GM12891 (cell line): ENCODE measurements around the gene UBAC1. TPM values are rescaled to one million over a fixed set of nuclear protein-coding genes. Genes with fewer than 3 reads are reported as not detected.

Experiments
- DNase-seq: peaks from one replicate; pipeline ENCODE4 v3.0.0; 2011; ENCODE audit warnings: low spot score; ENCODE audit not compliant: insufficient read length
- FAIRE-seq: peaks from 2 replicates; lab custom pipeline; 2011; peaks lifted over from hg19 to GRCh38; lab: Jason Lieb, UNC
- PAX5 ChIP-seq: IDR thresholded peaks from 2 replicates; pipeline ENCODE4 v1.6.1; 2011; ENCODE audit warnings: low read length, moderate library complexity, mild to moderate bottlenecking; ENCODE audit not compliant: insufficient read depth, severe bottlenecking
- POLR2A ChIP-seq: IDR thresholded peaks from 2 replicates; pipeline ENCODE4 v1.6.1; 2011; ENCODE audit warnings: low read depth, low read length, control low read depth
- POLR2AphosphoS5 ChIP-seq: IDR thresholded peaks from 2 replicates; pipeline ENCODE4 v1.6.1; 2011; ENCODE audit warnings: low read depth, low read length, control low read depth
- POU2F2 ChIP-seq: IDR thresholded peaks from 2 replicates; pipeline ENCODE4 v1.6.1; 2011; ENCODE audit warnings: low read depth, mild to moderate bottlenecking, control low read depth, low read length, moderate library complexity
- SPI1 ChIP-seq: IDR thresholded peaks from 2 replicates; pipeline ENCODE4 v1.6.1; 2011; ENCODE audit warnings: low read depth, low read length, control low read depth
- TAF1 ChIP-seq: IDR thresholded peaks from 2 replicates; pipeline ENCODE4 v1.6.1; 2011; ENCODE audit warnings: low read depth, low read length, control low read depth
- polyA plus RNA-seq: library from polyadenylated mRNA; unstranded; fragments of >200 nt; gene quantifications from one replicate; pipeline ENCODE4 v1.2.1, GENCODE V29; 2012; ENCODE audit warnings: low read depth, missing spikeins, inconsistent platforms; ENCODE audit not compliant: missing spikeins

Gene UBAC1, protein sequence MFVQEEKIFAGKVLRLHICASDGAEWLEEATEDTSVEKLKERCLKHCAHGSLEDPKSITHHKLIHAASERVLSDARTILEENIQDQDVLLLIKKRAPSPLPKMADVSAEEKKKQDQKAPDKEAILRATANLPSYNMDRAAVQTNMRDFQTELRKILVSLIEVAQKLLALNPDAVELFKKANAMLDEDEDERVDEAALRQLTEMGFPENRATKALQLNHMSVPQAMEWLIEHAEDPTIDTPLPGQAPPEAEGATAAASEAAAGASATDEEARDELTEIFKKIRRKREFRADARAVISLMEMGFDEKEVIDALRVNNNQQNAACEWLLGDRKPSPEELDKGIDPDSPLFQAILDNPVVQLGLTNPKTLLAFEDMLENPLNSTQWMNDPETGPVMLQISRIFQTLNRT
- 25.6 TPM for polyA plus RNA-seq

DNA sequence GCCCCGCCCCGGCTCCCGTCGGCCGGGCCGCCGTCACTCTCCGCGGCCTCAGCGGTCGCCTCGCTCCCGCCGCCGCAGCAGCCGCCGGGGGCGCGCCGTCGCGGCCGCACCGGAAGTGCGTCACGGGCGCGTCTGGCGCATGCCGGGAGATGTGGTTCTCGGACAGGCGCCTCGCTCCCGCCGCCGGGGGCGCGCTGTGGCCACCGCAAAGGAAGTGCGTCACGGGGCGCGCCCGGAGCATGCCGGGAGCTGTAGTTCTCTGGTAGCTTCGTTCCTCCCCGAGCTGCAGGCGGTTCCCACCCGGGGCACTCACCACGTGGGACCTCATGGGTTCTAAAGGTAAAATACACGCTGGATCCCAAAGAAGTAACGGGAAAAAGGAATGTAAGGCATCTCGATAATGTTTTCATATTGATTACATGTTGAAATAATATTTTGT, at the start of gene UBAC1:
Gene UBAC1 (minus strand): TSS at position 97 of the 439 bp plus-strand sequence. CDS start 211 bp downstream, outside the sequence.
- TF ChIP-seq POU2F2 (no peak), POLR2AphosphoS5 (no peak), PAX5 (peak; percentile 53), TAF1 (no peak), SPI1 (0 out of 2 replicates have a peak, but pooled peaks have one; percentile 8), POLR2A (no peak)
- FAIRE-seq (peak; percentile 93), DNase-seq (peak; percentile 100)

DNA sequence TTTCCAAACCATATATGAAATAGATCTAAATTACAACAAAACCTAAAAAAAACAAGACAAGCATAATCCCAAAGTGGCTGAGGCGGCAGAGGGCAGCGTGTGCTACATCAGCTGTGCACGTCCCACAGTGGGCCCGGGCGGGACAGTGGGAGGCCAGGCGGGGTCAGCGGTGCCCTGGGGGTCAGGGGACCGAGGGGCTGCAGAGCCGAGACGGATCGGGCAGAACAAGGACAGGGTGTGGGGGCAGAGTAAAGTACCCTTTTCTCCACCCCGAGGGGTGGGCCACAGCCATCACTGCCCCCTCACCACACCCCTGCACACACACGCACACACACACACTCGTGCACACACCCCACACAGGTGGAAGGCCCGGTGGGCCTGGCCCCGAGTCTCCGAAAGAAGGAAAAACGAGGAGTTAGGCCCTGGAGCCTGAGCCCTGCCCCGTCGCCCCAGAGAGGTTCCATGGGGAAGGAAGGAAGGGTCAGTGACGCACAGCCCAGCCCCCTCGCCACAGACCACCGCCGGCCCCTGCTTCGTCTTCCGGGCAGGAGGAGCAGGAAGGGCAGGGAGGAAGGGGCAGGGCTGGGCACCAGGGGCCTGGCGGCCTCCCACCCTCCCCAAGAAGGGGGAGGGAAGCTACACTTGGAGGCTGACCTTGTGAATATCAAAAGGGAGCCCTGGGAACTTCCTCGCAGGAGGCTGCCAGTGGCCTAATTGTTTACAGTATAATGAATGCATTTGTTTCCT, 49.6 kb upstream of the UBAC1 start:
- no peak for FAIRE-seq
- DNase-seq, result no peak
- TF ChIP-seq POLR2AphosphoS5, result no peak
- no peak for TF ChIP-seq PAX5
- no peak for TF ChIP-seq POU2F2
- TF ChIP-seq TAF1, result no peak
- no peak for TF ChIP-seq POLR2A
- TF ChIP-seq SPI1, result no peak

DNA sequence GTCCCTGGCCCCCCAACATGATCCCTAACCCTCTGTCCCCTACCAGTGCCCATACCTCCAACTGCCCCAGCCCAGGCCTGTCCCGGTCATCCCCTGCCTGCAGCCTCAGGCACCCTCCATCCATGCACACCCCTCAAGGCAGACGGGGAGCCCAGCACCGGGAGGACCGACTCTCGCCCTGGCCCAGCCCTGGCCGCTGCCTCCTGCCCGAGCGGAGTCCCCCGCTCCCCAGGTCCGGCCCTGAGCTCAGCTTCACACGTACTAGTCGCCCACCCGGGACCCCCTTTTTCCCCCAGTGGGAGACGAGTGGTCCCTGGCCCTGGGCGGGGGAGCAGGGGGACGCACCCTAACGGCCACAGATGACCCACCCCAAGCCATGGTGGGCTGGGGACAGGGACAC, 49.0 kb upstream of the UBAC1 start:
- FAIRE-seq (no peak), DNase-seq (no peak)
- TF ChIP-seq TAF1 (no peak), POU2F2 (no peak), SPI1 (no peak)

DNA sequence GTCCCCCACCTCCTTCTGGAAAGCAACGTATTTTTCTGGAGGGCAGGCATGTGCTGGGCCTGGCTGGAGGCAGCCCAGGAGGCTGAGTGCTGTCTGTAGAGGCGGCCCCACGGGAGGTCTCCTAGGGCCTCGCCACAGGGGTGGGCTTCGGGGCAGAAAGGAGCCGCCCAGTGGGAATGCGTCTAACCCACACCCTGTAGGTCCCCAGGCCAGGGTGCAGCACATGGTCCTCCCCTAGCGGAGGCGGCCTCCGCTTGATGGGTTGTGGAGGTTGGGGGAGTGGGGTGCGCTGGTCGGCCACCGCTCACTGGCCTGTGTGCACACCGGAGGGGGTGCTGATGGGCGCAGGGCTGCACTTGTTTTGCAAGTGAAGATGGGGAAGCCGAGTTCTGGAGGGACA, 48.3 kb upstream of the UBAC1 start:
- no peak for DNase-seq
- TF ChIP-seq POLR2A (no peak), POLR2AphosphoS5 (no peak), SPI1 (no peak), TAF1 (no peak), POU2F2 (no peak), PAX5 (no peak)
- no peak for FAIRE-seq

DNA sequence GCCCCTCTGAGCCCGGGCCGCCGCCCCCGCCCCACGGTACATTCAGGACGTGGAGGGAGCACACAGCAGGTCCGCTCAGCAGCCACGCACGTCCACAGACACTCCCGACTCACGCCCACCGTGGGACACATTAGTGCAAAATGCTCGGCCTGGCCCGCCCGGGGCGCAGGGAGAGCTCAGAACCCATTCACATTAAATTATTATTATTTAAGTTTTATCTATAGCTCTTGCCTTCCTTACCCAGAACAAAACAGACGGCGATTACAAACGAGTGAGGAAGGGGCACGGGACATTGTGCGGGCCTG, 47.5 kb upstream of the UBAC1 start:
- no peak for FAIRE-seq
- TF ChIP-seq TAF1 (no peak), POLR2AphosphoS5 (no peak), PAX5 (no peak), SPI1 (no peak), POU2F2 (no peak), POLR2A (no peak)
- no peak for DNase-seq

DNA sequence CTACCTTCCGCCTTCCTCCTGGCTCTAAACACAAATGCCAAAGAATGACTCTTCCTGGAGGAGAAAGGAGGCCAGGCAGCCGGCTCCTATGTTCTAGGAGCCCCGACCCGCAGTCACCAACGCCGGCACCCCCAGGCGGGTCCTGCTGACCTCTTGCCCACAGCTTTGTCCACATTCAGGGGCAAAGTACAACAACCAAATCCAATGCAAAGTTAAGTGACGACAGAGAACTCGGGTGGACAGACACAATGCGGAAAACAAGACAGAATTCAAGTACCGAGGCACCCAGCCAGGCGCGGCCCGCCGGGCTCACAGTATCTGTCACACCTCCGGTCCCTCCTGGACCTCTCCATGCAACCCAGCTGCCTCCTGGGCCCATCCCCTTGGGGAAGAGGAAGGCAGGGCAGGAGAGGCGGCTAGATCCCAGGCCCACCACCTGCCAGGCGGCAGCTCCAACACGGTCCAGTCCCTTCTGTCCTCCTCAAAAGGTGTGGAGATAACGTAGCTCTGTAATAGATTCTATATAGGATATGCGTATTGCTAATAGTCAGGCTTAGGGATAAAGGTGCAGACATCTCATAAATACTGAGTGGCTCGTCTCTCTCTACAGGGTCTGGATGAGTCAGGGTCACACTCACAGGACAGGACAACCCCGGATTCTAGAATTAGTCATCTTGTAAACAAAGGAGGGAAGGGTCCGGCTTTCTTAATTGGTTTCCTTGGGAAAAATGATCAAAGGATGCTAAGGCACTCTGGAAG, 46.9 kb upstream of the UBAC1 start:
- FAIRE-seq, result no peak
- no peak for TF ChIP-seq TAF1
- no peak for TF ChIP-seq PAX5
- TF ChIP-seq POLR2AphosphoS5, result no peak
- no peak for TF ChIP-seq POLR2A
- no peak for TF ChIP-seq SPI1
- no peak for TF ChIP-seq POU2F2
- DNase-seq, result no peak

DNA sequence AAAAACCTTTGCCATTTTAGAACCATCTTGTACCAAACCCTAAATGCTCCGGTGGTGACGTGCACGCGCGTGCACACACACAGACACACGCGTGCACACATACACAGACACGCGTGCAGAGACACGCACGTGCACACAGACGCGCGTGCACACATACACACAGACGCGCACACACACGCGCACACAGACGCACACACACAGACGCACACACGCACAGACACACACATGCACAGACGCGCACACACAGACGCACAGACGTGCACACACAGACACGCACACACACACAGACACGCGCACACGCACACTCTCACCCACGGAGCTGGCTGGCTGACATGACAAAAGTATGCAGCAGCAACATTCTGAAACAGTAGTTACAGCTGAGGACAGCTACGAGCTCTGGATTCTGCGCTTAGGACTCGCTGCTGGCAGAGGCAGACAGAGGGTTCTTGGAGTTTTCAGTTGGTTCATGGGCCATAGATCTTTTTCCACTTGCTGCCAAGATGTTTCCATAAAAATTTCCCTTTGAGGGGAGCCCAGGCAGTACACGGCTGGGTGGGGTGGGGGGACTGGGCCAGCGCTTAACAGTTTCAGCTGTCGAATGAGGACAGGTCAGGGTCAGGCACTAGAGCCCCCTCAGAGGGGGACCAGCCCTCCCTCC, 46.2 kb upstream of the UBAC1 start:
- FAIRE-seq, result no peak
- DNase-seq, result no peak
- no peak for TF ChIP-seq SPI1
- no peak for TF ChIP-seq POLR2A
- TF ChIP-seq POLR2AphosphoS5, result no peak
- no peak for TF ChIP-seq TAF1
- TF ChIP-seq PAX5, result no peak
- 0 out of 2 replicates have a peak, but pooled peaks have one; percentile 21 for TF ChIP-seq POU2F2

DNA sequence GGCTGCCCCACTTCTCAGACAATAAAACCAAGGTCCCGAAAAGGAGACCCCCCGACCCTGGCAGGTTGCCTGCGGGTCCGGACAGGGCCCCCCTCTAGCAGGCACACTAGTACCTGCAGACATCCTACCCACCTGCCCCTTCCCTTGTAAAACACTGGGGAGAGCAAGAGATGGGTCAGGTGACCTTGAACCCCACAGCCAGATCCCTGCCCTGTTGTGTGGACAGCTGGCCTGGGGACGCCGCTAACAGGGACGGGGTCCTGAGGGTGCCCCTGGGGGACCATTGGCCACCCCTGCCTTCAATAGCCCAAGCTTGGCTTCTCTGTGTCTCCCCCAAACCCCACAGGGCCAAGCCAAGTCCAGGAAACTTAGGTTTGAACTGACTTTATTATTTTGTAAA, 45.0 kb upstream of the UBAC1 start:
- DNase-seq, result no peak
- FAIRE-seq, result no peak
- TF ChIP-seq SPI1, result no peak
- TF ChIP-seq TAF1, result no peak
- no peak for TF ChIP-seq PAX5
- TF ChIP-seq POLR2AphosphoS5, result no peak
- TF ChIP-seq POLR2A, result no peak
- TF ChIP-seq POU2F2, result no peak
